ENCODE results near the gene PGPEP1. TPM values are rescaled to one million over a fixed set of nuclear protein-coding genes. Genes with fewer than 3 reads are reported as not detected.
"Not testable (repeated sequence)": the region's sequence is repeated elsewhere in the genome, so short reads cannot be mapped to it uniquely, and the experiment has no call there.

PGPEP1 gene
- total RNA-seq, 1 experiment from 2014 or later = 4.6 TPM

DNA sequence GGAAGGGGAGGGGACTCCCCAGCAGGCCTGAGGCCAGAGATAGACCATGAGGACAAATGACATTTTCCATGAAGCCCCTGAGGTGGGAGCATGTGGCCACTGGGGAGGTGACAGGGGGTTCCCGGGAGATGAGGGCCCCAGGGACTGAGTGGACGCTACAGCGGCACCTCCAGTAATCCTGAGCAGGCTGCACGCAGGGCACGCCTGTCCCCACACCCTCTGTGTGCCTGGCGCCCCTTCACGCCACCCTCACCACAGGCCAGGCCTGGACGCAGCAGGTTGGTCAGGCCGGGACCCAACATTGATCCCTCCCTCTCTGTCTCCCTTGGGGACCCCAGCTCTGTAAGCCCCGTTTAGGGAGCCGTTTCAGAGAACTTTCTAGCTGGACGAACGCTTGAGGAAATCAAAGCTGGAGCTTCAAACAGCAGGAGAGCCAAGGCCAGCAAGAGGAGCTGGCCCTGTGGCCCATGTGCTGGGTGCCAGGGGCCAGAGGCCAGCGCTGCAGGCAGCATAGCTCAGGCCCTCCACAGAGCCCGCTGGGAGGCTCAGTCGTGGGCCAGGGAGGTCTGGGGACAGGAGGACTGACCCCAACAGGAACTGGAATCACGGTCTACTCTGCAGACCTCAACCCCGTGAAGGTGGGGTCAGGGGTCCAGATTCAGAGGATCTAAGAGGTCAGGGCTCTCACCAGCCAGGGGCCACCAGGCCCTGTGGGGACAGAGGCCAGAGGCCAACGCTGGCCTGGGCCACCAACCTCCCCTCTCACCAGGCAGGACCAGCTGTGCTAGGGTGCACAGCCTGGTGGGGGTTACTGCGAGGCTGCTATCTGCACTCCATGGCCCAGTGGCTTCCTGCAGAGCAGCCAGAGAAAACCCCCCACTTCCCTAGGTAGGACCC, 32.1 kb upstream of the PGPEP1 start:
- no peak for DNase-seq (ENCODE audit: low read depth)

DNA sequence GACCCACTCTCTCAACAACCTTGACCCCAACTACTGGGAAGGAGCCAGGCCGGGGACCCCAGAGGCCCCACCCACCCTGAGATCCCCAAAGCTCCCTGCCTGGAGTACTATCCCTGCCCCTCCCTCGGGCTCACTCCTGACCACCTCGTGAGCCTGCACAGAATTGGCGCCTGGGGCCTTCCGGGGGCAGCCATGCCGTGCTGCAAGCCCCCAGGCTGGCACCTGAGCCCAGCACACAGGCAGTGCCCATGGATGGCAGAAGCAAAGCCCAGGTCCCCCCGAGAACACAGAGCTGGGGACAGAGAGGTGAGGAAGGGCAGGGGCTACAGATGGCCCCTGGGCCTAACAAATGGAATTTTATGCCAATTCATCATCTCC, 31.5 kb upstream of the PGPEP1 start:
- no peak for DNase-seq (ENCODE audit: low read depth)

DNA sequence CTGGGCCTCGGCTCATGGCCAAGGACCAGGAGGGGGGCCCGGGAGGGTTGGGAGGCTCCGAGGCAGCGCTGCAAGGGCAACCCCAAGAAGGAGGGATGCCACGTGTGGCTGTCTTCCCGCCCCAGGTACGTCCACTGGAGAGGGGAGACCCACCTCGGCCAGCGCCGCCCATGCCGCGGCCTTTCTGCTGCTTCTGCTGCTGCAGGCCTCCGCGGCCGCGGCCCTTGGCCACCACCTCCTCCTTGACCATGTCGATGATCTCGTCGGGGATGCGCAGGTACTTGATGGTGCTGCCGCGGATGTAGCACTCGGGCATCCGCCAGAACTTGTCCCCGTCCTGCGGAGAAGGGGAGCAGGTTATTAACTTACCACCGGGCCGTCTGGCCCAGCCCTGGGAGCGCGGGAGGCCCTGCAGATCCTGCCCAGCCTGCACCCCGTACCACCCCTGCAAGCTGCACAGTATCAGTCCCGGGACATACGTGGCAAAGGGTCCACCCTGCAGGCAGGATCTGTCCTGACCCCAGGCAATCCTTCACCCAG, 30.8 kb upstream of the PGPEP1 start:
- no peak for DNase-seq (ENCODE audit: low read depth)

DNA sequence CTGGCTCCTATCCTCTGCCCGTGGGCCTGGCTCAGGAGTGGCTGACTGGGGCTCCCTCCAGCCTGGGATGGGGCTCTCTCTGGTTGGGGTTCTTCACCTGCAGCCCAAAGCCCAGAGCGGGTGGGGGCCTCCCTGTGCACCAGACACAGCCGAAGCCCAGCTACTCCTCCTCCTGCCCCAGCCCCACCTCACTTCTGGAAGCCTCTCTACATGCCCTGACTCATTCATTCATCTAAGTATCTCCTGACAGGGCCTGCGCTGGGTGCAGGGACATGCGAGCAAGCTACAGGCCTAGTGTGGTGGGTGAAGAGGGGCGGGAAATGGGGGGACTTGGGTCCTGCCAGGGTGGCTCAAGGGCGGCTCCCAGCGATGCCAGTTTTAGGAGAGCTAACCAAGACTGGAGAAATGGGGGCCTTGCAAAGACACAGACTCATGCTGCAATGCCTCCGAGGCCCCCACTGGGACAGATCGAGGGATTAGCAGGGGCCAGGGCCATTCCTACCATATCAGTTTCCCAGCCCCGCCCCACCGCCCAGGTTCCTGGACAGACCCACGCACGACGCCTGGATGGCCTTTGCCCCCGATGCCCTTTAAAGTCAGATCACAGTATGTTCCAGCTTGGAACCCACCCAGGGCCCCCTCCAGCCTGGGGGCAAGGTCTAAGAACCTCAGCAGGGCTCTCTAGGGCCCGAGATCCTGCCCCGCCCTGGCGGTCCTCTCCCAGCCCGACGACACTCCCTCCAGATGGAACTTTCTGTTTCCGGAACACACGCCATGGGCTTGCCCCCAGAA, 30.1 kb upstream of the PGPEP1 start:
- DNase-seq (ENCODE audit: low read depth) = no peak

DNA sequence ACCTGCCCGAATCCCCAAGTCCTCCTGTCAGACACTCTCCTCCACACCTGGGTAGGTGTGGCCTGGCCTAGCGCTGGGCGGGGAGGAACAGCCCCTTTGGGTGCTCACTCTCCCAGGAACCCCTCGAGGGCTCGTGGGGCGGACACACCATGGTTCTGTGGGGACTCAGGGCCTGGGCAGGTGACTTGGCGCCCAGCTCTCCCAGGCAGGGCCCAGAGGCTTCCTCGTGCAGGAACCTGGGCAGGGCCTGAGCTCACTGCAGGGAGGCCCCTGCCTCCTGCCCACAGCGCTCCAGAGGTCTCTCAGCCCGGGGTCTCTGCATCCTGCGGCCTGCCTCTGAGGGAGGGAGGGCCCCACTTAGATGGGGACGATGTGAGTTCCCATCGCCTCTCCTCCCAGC, 29.4 kb upstream of the PGPEP1 start:
- DNase-seq (ENCODE audit: low read depth) = no peak

DNA sequence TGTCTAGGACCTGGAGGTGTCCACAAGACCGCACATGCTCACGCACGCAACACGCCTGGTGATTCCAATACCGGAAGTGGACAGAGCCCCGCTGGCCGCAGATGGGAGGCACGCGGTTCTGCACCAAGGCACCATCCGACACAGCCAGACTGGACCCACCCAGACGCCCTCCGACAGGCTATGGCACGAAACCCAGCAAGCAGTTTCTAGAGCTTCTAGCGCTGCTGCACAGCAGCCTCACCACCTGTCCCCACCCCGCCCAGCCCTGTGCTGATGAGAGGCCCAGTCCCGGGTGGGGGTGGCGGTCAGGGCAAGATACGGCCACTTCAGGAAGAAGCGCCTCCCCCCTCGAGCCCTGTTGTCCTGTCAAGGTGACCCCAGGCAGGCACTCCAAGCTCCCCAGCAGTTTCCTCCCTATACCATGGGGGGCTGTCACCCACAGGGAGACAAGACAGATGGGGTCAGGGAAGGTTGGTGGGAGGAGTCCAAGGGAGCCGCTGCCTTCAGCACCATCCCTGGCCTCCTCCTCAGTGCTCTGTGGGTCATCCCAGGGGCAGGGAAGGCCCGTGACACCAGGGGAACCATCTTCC, 28.8 kb upstream of the PGPEP1 start:
- DNase-seq (ENCODE audit: low read depth) = no peak

DNA sequence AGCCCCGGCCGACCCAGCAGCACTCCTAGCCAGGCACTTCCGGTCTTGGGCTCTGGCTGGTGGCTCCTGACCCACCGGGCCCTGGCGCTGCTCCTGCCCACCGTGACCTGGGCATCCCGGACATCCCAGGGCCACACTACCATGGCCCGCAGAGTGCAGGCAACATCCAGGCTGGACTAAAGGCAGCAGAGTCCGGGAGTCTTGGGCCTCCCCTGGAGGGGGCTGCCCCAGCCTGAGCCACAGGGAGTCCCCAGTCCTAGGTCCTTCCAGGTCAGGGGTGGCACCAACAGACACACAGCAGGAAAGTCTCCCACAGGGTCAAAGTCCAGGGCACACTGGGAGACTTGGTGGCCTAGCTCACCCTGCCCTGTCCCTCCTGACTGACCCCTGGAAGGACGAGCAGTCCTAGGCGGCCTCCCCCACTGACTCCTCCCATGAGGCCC, 28.3 kb upstream of the PGPEP1 start:
- no peak for DNase-seq (ENCODE audit: low read depth)

DNA sequence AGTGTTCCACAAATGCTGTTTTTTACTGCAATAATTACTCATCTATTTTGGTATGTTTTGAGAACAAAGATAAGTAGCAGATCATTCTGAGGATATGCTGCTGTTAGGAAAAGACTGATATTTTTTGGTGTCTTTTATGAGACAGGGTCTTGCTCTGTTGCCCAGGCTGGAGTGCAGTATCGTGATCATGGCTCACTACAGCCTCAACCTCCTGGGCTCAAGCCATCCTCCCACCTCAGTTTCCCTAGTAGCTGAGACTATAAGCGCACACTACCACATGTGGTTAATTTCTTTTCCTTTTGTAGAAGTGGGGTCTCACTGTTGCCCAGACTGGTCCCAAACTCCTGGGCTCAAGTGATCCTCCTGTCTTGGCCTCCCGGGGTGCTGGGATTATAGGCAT, 27.0 kb upstream of the PGPEP1 start:
- DNase-seq (ENCODE audit: low read depth) = no peak

DNA sequence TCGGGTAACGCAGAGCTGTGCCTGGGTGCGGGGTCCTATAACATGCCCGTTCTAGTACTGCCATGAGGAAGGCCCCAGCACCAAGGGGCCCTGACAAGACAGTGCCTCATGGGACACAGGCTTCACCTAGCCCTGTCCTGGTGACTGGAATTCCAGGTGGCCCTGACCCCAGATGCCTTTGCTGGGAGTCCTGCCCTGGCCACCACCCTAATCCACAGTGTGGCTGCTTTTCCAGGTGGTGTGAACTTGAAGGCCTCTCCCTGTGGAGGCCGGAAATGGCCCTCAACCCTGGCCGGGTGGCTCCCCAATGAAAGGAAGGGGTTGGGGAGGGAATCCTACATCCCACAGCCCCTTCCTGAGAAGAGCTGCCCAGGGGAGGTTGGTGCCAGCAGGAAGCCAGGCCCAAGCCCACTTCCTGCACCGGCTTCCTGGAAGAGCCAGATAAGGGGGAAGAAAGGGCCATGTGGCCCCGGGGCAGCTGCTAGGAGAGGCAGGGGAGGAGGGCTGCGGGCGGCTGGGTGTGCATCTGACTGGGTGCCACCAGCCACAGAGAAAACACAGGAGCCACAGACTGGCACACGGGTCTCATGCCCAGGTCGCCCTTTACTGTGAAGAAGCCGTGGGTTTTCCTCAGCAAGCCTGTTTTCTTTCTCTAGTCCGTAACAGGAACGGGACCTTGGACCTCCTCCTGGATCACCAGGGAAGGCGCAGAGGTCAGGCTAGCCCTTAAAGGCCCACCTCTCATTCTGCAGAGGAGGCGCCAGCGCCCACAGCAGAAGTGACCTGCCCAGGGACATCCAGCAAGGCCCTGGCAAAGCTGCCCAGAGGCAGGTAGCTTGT, 22.2 kb upstream of the PGPEP1 start:
- no peak for DNase-seq (ENCODE audit: low read depth)

DNA sequence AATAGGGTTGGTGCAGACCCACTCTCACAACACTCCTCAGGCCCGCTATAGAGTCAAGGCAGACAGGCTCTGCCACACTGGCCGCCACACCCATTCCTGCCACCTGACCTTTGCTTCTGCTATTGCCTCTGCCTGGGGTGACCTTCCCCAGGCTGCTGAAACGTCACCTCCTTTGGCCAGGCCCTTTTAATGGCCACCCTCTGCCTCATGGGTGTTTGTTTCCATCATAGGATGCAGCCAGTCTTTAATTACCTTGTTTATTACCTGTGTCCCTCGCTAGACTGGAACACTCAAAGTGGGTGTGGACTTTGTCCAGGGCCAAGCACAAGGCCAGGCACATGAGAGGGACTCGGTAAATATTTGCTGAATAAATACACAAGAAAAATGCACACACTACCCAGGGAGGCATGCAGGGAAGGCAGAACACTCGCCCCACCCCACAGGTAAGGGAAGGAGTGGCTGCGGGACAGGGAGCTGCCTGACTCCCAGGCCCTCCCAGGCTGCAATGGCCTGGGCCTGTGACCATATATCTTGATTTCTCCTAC, 20.7 kb upstream of the PGPEP1 start:
- no peak for DNase-seq (ENCODE audit: low read depth)

DNA sequence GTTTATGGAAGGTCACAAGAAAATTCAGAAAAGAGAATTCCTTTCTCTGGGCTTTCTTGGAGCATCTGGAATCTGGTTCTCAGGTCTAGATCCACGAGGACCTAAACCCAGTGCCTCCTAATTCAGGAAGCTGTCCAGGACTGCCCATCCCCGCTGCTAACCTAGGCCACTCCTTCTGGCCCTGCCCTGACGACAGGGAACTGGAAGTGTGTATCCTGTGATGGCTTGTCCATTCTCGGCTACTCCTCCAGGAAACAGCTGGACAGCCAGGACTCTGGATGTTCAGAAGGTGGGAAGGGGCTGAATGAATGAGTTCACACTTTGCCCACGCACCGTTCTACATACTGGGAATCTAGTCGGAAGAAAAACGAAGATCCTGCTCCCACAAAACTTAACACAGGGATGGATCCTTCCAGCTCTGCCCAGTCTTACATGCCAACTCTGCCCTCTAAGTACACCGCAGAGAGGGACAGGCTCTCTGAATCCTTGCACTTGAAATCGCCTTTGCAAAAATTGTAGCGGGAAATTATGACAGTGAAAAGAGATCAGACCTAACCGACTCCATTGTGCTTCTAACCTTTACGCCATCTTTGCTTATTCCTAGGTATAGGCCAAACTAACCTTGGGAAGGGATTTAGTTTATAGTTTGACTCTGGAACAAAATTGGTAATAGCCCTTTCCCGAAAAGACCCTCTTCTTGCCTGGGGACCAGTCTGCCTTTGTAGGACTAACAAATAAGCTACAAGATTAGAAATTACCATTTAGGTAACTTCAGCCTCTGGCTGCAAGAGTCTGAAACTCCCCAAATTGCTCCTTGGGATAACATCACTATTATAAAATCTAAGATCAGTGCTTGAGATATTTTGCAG, 19.3 kb upstream of the PGPEP1 start:
- no peak for DNase-seq (ENCODE audit: low read depth)

DNA sequence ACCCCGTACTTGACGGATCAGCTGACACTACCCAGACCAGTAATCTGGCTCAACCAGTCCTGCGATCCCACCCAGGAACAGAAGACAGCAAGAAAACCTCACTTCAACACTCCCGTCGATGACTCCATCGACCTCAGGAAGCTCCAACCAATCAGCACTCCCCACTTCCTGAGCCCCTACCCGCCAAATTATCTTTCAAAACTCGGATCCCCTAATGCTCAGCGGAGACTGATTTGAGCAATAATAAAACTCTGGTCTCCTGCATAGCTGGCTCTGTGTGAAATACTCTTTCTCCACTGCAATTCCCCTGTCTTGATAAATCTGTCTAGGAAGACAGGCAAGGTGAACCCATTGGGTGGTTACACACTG, 18.7 kb upstream of the PGPEP1 start:
- DNase-seq (ENCODE audit: low read depth) = no peak

DNA sequence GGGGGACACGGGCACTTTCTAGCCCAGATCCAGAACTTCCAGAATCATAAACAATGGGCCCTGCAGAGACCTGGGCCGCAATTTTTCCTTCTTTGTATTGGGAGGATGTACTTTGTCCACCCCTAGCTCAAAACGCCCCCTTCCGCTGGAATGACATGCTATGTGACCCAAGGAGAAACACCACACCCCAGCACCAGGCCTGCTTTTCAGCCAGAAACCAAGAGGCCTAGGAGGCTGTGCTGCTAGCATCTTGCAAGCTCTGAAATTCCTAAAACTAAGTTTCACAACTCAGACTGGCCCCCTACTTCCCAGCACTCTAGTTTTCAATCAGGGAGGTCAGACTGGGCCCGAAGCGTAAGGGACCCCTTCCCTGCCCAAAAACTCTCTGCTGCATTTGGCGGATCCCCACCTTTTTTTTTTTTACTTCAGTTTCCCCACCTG, 18.1 kb upstream of the PGPEP1 start:
- peak; percentile 72 for DNase-seq (ENCODE audit: low read depth)

DNA sequence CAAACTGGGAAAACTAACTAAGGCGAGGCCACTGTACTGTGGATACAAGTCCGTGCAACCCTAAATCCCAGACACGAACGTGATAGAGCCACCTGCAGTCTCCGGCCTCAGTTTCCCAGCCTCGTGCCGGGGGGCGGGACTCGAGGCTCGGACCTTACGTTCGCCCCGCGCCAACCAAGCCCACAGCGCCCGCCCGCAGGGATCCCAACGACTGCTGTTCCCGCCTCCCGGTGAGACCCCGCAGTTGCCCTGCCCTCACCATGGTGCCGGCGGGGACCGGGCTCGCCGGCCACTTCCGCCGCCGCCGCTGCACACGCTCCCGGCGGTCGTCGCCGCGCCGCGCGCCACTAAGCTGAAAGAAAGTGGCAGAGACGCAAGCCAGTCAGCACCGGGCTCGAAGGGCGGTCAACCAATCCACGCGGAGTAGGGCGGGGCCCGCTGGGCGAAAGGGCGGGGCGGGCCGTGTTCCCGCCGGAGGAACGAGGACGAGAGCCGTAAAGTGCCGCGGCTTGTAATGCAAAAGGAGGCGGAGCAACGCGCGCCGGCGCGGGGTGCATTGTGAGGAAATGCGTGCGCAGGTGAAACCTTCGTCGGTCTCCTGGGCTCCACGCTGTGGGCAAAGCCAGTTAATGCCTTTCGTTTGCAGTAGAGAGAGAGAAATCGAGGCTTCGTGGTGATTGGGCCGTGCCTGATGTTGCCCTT, 17.5 kb upstream of the PGPEP1 start, which contains the start of gene LSM4:
Gene LSM4 (minus strand): TSS at position 318 of the 702 bp plus-strand sequence. CDS start 56 bp downstream, at position 262.
- DNase-seq (ENCODE audit: low read depth) = peak; percentile 99

DNA sequence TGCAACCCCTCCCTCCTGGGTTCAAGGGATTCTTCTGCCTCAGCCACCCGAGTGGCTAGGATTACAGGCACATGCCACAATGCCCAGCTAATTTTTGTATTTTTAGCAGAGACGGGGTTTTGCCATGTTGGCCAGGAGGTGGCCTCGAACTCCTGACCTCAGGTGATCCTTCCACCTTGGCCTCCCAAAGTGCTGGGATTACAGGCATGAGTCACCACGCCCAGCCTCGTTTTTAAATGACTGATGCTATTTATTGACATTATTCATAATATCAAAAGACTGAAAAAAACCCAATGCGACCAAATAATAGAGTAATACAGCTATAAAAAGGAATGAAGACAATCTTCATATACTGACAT, 16.0 kb upstream of the PGPEP1 start:
- not testable (repeated sequence) for DNase-seq (ENCODE audit: low read depth)

DNA sequence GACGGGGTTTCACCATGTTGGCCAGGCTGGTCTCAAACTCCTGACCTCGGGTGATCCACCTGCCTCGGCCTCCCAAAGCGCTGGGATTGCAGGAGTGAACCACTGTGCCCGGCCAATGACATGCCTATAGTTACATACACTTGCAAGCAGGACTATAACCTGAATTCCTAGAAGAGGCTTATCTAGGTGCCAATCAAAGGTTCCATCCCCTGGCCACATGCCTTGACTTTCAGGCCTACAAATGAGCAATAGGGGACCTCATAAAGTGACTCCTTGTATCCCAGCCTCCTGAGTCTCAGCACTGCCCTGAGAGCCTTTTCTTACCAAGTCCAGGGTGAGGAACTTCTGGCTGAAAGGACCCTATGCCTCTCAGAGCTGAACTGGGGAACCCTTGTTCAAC, 13.6 kb upstream of the PGPEP1 start:
- DNase-seq (ENCODE audit: low read depth) = no peak

DNA sequence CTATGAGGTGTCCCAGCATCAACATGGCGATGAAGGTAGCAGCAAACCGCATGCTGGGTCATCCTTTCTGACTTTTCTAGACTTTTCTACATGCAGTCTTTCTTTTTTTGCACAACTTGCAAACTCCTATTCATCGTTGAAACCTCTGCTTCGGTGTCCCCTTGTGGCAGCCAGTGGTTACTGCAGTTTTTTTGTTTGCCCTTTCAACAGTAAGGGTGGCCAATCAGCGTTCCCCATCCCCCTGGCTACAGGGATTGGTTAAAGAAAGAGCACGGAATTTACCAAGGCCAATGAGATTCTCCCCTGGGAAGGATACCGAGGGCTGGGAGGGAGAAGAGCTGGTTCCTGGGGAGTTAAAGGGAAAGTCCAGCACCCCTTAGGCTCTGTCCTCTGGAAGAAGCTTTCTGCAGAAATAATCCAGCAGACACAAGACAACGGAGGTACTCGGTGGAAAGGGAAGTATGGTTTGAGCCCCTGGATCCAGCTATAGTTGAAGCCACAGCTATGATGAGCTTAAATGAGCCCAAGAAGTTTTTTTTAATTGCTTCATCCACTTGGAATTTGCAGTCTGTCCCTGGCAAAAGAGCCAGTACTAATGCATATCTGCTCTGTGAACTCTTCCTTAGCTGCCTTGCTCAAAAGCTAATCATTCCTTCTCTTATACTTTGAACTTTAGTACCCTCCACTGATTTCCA, 11.9 kb upstream of the PGPEP1 start:
- DNase-seq (ENCODE audit: low read depth) = peak; percentile 94

DNA sequence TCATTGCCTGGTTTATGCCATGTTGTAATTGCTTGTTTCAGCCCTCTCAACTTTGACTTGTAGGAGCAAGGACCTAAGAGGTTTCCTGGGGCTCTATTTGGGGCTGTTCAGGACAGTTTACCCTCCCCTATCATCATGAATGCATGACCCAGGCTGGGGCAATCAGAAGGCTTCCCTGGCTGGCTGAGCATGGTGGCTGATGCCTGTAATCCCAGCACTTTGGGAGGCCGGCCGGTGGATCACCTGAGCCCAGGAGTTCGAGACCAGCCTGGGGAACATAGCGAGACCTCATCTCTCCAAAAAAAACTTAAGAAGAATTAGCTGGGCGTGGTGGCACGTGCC, 11.4 kb upstream of the PGPEP1 start:
- no peak for DNase-seq (ENCODE audit: low read depth)

DNA sequence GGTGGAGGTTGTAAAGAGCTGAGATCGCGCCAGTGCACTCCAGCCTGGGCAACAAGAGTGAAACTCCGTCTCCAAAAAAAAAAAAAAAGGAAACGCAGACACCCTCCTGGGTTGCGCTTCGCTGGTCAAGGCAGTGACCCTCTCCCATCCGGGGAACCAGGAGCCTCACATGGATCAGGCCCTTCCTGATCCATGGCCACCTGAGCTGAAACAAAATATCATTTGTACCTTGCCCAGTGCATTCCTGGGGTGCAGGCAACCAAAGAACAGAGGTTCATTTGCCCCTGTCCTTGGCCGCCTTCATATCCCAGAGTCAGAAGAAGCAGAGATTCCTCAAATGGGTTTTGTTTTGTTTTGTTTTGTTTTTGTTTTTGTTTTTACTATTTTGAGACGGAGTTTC, 9.5 kb upstream of the PGPEP1 start:
- DNase-seq (ENCODE audit: low read depth) = no peak

Data from Daoy (cell line).